GM21723 (cell line): ENCODE data around the gene HSFX4.
"Not testable (repeated sequence)": the region's sequence is repeated elsewhere in the genome, so short reads cannot be mapped to it uniquely, and the experiment has no call there.

Experiments
- ATAC-seq: cut with Tn5 transposase; IDR thresholded peaks from one replicate; pipeline ENCODE4 v1.9.1; 2021; ENCODE audit warnings: mild to moderate bottlenecking, moderate library complexity; ENCODE audit not compliant: unreplicated experiment

The HSFX4 gene

GRCh38 chrX:149937871-149938426, 8.6 kb downstream of the HSFX4 start:
- peak; percentile 3 for ATAC-seq

DNA sequence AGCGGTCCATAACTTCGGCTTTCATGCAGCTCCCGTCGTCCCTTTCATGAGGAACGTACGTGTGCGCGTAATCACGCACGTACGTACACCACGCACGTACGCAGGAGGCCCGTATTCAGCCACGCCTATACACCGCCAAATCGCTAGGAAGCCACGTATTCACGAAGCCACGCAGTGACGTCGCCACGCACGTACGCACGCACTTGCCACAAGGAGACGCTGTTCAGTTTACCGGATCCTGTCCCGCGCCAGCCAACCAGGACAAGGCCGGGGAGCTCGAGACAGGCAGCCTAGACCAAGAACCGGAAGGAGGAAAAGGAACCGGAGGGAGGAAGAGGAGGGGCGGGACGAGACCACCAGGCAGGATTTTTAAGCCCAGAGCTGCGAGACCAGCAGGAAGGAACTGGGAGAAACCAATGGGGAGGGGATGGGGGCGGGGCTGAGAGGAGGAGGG, 9.1 kb downstream of the HSFX4 start, which contains the start of gene EOLA2:
TSS of gene EOLA2 (minus strand) at position 65 of the 454 bp plus-strand sequence. CDS start 4,617 bp downstream, outside the sequence.
- ATAC-seq = peak; percentile 72

DNA sequence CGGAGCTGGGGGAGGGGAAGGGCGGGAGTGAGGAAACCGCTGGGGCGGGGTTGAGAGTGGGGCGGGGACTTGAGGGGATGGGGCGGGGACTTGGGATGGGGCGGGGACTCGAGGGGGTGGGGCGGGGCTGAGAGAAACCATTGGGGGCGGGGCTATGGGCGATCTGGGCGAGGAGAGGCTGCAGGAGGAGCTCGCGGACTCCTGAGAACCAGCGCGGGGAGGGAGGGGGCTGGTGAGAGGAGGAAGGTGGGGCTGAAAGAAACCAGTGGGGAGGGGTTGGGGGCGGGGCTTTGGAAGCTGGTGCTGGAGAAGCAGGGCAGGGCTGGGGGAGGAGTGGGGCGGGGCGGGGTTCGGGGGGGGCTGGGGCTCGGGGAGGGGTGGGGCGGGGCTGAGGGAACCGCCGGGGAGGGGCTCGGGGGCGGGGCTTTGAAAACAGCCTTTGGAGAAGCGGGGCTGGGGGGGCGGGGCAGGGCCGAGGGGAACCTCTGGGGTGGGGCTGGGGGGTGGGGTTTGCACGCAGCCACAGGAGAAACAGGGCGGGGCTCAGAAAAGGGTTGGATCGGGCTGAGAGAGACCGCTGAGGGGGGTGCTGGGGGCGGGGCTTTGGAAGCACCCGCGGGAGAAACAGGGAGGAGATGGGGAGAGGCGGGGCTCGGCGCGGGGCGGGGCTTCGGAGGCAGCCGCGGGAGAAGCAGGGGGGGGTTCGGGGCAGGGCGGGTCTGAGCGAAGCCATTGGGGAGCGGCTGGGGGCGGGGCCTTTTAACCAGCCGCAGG, 9.7 kb downstream of the HSFX4 start:
- ATAC-seq = peak; percentile 3

DNA sequence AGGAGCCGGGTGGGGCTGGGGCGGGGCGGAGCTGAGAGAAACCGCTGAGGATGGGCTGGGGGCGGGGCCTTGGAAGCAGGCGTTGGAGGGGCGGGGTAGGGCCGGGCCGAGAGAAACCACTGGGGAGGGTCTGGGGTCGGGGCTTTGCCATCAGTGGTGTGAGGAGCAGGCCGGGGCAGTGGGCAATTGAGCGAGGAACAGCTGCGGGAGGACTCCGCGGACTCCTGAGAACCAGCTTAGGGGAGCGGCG, 10.2 kb downstream of the HSFX4 start:
- peak; percentile 9 for ATAC-seq

GRCh38 chrX:149939905-149940673, 10.7 kb downstream of the HSFX4 start:
- ATAC-seq = peak; percentile 53

- not testable (repeated sequence) for ATAC-seq
Observed at GRCh38 chrX:149940674-149941024, 11.3 kb downstream of the HSFX4 start.

DNA sequence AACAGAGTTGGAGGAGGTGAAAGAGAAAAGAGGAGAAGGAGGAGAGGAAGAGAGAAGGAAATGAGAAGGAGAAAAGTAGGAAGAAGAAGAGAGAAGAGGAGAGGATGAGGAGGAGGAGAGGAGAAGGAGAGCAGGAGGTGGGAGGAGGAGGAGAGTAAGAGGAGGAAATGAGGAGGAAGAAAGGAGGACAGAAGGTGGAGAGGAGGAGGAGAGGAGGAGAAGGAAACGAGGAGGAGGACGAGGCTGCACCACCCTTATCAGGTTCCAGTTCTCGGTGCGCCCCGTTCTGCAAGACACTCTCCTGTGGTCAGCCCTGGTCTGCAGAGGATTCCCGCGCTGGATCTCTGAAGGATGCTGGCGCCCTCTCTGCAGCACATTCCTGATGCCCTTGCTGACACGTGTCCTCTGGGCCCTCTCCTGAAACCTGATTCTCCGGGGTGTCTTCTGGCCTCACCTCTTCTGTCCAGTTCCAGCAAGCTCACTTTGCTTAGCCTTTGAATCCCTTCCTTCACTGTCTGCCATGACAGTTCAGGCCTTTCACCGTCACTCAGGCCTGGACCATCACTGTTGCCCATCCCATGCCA, 15.8 kb downstream of the HSFX4 start:
- not testable (repeated sequence) for ATAC-seq

GRCh38 chrX:149945820-149946219, 16.4 kb downstream of the HSFX4 start:
- ATAC-seq = not testable (repeated sequence)

GRCh38 chrX:149946932-149947331, 17.6 kb downstream of the HSFX4 start:
- ATAC-seq = not testable (repeated sequence)

GRCh38 chrX:149948016-149948415, 18.6 kb downstream of the HSFX4 start:
- no peak for ATAC-seq

GRCh38 chrX:149949743-149950436, 20.5 kb downstream of the HSFX4 start:
- no peak for ATAC-seq

GRCh38 chrX:149950681-149951080, 21.3 kb downstream of the HSFX4 start:
- ATAC-seq = no peak

- ATAC-seq = no peak
Observed at GRCh38 chrX:149961572-149961971, 32.2 kb downstream of the HSFX4 start.

- ATAC-seq = no peak
Observed at GRCh38 chrX:149962010-149962409, 32.6 kb downstream of the HSFX4 start.

- ATAC-seq = no peak
Observed at GRCh38 chrX:149962859-149963757, 33.7 kb downstream of the HSFX4 start.

- no peak for ATAC-seq
Observed at GRCh38 chrX:149979126-149979644, 49.8 kb downstream of the HSFX4 start.
